GM12875 (cell line): Measurements from ENCODE around the gene TSHZ2.

Source experiments
- H3K4me3 ChIP-seq: one replicate; pipeline ENCODE4 v1.5.1; 2011; ENCODE audit warnings: low read depth, low read length, control low read depth
- TF ChIP-seq, protein P1 (sequence below): IDR thresholded peaks from 2 replicates; pipeline ENCODE4 v1.5.1; 2011; ENCODE audit warnings: low read depth, mild to moderate bottlenecking, control low read depth, inconsistent platforms, low read length, moderate library complexity, borderline replicate concordance; ENCODE audit not compliant: insufficient read depth

Gene TSHZ2

DNA sequence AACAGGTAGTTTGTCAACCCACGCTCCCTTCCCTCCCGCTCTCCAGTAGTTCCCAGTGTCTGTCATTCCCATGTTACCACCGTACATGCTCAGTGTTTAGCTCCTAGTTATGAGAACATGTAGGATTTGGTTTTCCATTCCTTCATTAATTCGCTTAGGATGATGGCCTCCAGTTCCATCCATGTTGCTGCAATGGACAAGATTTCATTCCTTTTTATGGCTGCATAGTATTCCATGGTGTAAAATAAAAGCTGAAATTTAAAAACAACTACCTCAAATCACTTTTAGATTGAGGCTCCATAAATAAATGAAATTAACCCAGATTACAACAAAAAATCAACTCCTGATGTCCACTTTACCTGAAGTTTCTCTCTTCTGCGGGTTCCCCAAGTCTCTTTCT is 430.9 kb downstream of the TSHZ2 start:
- TF ChIP-seq, protein P1, sequence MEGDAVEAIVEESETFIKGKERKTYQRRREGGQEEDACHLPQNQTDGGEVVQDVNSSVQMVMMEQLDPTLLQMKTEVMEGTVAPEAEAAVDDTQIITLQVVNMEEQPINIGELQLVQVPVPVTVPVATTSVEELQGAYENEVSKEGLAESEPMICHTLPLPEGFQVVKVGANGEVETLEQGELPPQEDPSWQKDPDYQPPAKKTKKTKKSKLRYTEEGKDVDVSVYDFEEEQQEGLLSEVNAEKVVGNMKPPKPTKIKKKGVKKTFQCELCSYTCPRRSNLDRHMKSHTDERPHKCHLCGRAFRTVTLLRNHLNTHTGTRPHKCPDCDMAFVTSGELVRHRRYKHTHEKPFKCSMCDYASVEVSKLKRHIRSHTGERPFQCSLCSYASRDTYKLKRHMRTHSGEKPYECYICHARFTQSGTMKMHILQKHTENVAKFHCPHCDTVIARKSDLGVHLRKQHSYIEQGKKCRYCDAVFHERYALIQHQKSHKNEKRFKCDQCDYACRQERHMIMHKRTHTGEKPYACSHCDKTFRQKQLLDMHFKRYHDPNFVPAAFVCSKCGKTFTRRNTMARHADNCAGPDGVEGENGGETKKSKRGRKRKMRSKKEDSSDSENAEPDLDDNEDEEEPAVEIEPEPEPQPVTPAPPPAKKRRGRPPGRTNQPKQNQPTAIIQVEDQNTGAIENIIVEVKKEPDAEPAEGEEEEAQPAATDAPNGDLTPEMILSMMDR = no peak
- H3K4me3 ChIP-seq = no peak overlapping the region

DNA sequence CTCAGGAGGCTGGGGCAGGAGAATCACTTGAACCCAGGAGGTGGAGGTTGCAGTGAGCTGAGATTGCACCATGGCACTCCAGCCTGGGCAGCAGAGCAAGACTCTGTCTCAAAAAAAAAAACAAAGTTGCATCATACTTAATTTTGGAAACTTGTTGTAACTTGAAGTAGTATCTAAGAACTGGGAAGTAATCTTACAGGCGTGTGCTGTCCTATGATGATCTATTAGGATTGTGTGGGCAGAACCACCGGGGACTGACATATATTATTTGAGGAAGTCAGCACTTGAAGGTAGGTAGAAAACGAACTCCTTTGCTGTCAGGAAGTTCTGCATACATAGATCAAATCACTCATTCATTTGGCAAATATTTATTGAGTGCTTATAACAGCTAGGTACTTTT is 433.0 kb downstream of the TSHZ2 start:
- no peak overlapping the region for H3K4me3 ChIP-seq
- TF ChIP-seq, protein P1 = no peak

GRCh38 chr20:53406580-53406979 is 434.4 kb downstream of the TSHZ2 start:
- TF ChIP-seq, protein P1 = no peak

DNA sequence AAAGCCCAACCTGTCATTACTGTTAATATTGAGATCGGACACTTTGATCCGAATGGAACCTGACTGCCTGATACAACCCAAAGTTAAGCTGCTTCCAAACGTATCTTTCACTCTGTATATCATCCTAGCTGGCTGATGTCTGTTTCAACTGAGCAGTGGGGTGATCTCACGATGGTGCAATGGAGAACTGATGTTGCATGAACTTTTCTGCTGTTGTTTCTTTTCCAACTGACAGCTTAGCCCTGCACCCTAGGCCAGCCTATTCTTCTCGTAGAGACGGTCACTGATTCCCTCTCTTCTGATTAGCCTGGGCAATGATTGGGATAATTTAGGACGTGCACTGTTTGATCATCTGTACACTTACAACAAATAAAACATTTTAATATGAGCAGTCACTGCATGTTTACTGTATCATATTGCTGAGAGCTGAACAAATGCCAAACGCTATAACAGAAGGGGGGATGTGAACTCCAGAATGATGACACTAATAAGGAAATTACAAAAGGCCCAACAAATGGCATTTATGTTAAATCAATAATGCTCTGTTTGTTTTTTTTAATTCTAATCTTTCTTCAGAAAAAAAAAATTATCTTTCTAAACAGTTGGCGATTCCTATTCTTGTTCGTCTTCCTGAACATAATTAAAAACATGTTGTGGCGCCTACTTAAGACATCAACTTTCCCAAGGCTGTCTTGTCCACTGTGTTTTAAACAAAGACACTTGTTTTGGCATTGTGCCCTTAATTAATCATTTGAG is 436.7 kb downstream of the TSHZ2 start:
- TF ChIP-seq, protein P1 = no peak
- no peak overlapping the region for H3K4me3 ChIP-seq

More at GRCh38 chr20:53406580-53406979, 434.4 kb downstream of the TSHZ2 start:
- H3K4me3 ChIP-seq = no peak overlapping the region

GRCh38 chr20:53409447-53409717 is 437.2 kb downstream of the TSHZ2 start:
- H3K4me3 ChIP-seq = no peak overlapping the region
- TF ChIP-seq, protein P1 = no peak

DNA sequence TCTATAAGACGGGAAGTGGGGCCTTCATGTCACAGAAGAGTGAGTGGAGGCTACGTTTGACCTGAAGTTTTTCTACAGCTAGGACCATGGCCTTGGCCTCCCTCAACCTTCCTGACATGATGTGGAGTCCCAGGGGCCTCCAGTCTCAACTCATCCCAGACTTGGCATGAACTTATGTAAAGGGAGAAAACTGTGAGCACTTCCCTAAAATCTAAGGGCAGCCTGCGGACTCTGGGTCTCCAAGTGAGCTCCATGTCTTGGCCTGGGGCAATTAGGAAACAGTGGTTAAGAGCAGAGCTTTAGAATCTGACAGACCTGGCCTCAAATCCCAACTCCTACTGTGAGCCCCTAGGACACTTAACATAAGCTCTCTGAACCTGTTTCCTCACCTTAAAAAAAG is 439.0 kb downstream of the TSHZ2 start:
- no peak overlapping the region for H3K4me3 ChIP-seq
- TF ChIP-seq, protein P1 = no peak

GRCh38 chr20:53411891-53412290 is 439.7 kb downstream of the TSHZ2 start:
- no peak overlapping the region for H3K4me3 ChIP-seq
- TF ChIP-seq, protein P1 = no peak
